Activated CD8-positive, alpha-beta T cell treated with anti-CD3 and anti-CD28 coated beads, Interleukin-2, amount 10 ng/mL, durations not matched to agents 7 days and 5 days (primary cell): ENCODE data around the gene FSCN2. TPM values are rescaled to one million over a fixed set of nuclear protein-coding genes. Genes with fewer than 3 reads are reported as not detected.
"Not testable (repeated sequence)": the region's sequence is repeated elsewhere in the genome, so short reads cannot be mapped to it uniquely, and the experiment has no call there.

Experiments
- ATAC-seq: fragments of 150-1000 bp; cut with Tn5 transposase; one replicate; pipeline ENCODE4 v1.10.0; 2021; ENCODE audit warnings: moderate library complexity
- CTCF ChIA-PET: fragments of 350-600 bp; sonication (Branson Sonifier 250); formaldehyde crosslinking; loops from one replicate; lab custom pipeline; 2021; ENCODE audit warnings: antibody characterized with exemption; lab: Charles Lee
- POLR2A ChIA-PET: fragments of 350-600 bp; sonication (Branson Sonifier 250); formaldehyde crosslinking; loops from one replicate; lab custom pipeline; 2021; ENCODE audit warnings: antibody characterized with exemption; lab: Charles Lee
- DNase-seq: peaks from one replicate; pipeline ENCODE4 v3.0.0-alpha.2; 2020
- H3K27ac Mint-ChIP-seq: one replicate; pipeline ENCODE4 v1.8.0; 2021; ENCODE audit warnings: mild to moderate bottlenecking, mixed read lengths
- H3K27me3 Mint-ChIP-seq: one replicate; pipeline ENCODE4 v1.8.0; 2021; ENCODE audit warnings: low read depth, mixed read lengths
- H3K36me3 Mint-ChIP-seq: one replicate; pipeline ENCODE4 v1.8.0; 2021; ENCODE audit warnings: low read depth, mixed read lengths
- H3K4me1 Mint-ChIP-seq: one replicate; pipeline ENCODE4 v1.8.0; 2021; ENCODE audit warnings: low read depth, mixed read lengths
- H3K4me3 Mint-ChIP-seq: one replicate; pipeline ENCODE4 v1.8.0; 2021; ENCODE audit warnings: mild to moderate bottlenecking, mixed read lengths
- H3K9me3 Mint-ChIP-seq: one replicate; pipeline ENCODE4 v1.8.0; 2022; ENCODE audit warnings: mixed read lengths; ENCODE audit not compliant: insufficient read depth
- total RNA-seq, 2 experiments: library from RNA; stranded (reverse); gene quantifications; one replicate each; pipeline ENCODE4 v1.2.3, GENCODE V29; 2021

Gene FSCN2
- total RNA-seq, 2 experiments from 2014 or later, result 0.52 to 0.74 TPM

- DNase-seq (no peak), ATAC-seq (no peak)
- ChIA-PET CTCF (interaction anchor here (1.3 kb wide), 1 partner anchor 38 kb away, joined by 3 read pairs; no protein-coding TSS in a partner anchor), POLR2A (interaction anchor here (0.8 kb wide), 1 partner anchor 10 kb away, joined by 3 read pairs; no protein-coding TSS in a partner anchor)
- no peaks in the 10 kb centered on the region for H3K9me3 Mint-ChIP-seq
- H3K4me1 Mint-ChIP-seq, result peaks cover 13% of the 10 kb centered on the region
- H3K27me3 Mint-ChIP-seq, result peaks cover 15% of the 10 kb centered on the region
- no peak overlapping the region for H3K4me3 Mint-ChIP-seq
- no peak overlapping the region for H3K27ac Mint-ChIP-seq
- H3K36me3 Mint-ChIP-seq, result peaks cover 2% of the 10 kb centered on the region
These were observed 5.4 kb upstream of the FSCN2 start for GRCh38 chr17:81522491-81523401.

- Mint-ChIP-seq H3K9me3 (no peaks in the 10 kb centered on the region), H3K36me3 (no peaks in the 10 kb centered on the region), H3K27me3 (peaks cover 15% of the 10 kb centered on the region), H3K4me3 (no peak overlapping the region), H3K27ac (no peak overlapping the region), H3K4me1 (peaks cover 5% of the 10 kb centered on the region)
- DNase-seq (no peak), ATAC-seq (no peak)
- POLR2A ChIA-PET, result interaction anchor here (0.8 kb wide), 1 partner anchor 11 kb away, joined by 3 read pairs; no protein-coding TSS in a partner anchor
- CTCF ChIA-PET, result interaction anchor here (1.3 kb wide), 1 partner anchor 39 kb away, joined by 3 read pairs; no protein-coding TSS in a partner anchor
These were observed 4.7 kb upstream of the FSCN2 start for GRCh38 chr17:81523402-81524038.

GRCh38 chr17:81524039-81524864, 3.9 kb upstream of the FSCN2 start:
- no peak for ATAC-seq
- H3K36me3 Mint-ChIP-seq, result no peaks in the 10 kb centered on the region
- H3K27ac Mint-ChIP-seq, result no peak overlapping the region
- POLR2A ChIA-PET, result no interaction called here
- peaks cover 15% of the 10 kb centered on the region for H3K27me3 Mint-ChIP-seq
- peaks cover 2% of the 10 kb centered on the region for H3K4me1 Mint-ChIP-seq
- CTCF ChIA-PET, result no interaction called here
- no peak overlapping the region for H3K4me3 Mint-ChIP-seq
- DNase-seq, result no peak
- H3K9me3 Mint-ChIP-seq, result no peaks in the 10 kb centered on the region

- no peaks in the 10 kb centered on the region for H3K9me3 Mint-ChIP-seq
- H3K36me3 Mint-ChIP-seq, result no peaks in the 10 kb centered on the region
- H3K27ac Mint-ChIP-seq, result no peak overlapping the region
- no peak for DNase-seq
- POLR2A ChIA-PET, result no interaction called here
- H3K4me3 Mint-ChIP-seq, result no peak overlapping the region
- CTCF ChIA-PET, result no interaction called here
- ATAC-seq, result no peak
- H3K27me3 Mint-ChIP-seq, result peaks cover 15% of the 10 kb centered on the region
- H3K4me1 Mint-ChIP-seq, result peaks cover 2% of the 10 kb centered on the region
These were observed 3.4 kb upstream of the FSCN2 start for GRCh38 chr17:81524865-81525159.

GRCh38 chr17:81526662-81527571, 1.3 kb upstream of the FSCN2 start:
- DNase-seq (no peak), ATAC-seq (no peak)
- ChIA-PET POLR2A (no interaction called here), CTCF (no interaction called here)
- Mint-ChIP-seq H3K9me3 (no peaks in the 10 kb centered on the region), H3K36me3 (no peaks in the 10 kb centered on the region), H3K4me3 (no peak overlapping the region), H3K4me1 (no peaks in the 10 kb centered on the region), H3K27me3 (peaks cover 7% of the 10 kb centered on the region), H3K27ac (no peak overlapping the region)

GRCh38 chr17:81528384-81528650, 140 bp downstream of the FSCN2 start:
- ChIA-PET CTCF (no interaction called here), POLR2A (no interaction called here)
- Mint-ChIP-seq H3K4me1 (peaks cover under 1% of the 10 kb centered on the region), H3K27ac (no peak overlapping the region), H3K36me3 (no peaks in the 10 kb centered on the region), H3K4me3 (no peak overlapping the region), H3K27me3 (no peaks in the 10 kb centered on the region), H3K9me3 (no peaks in the 10 kb centered on the region)
- DNase-seq (no peak), ATAC-seq (no peak)

- CTCF ChIA-PET, result no interaction called here
- H3K4me1 Mint-ChIP-seq, result peaks cover 4% of the 10 kb centered on the region
- H3K4me3 Mint-ChIP-seq, result no peak overlapping the region
- no peaks in the 10 kb centered on the region for H3K9me3 Mint-ChIP-seq
- no peaks in the 10 kb centered on the region for H3K27me3 Mint-ChIP-seq
- H3K27ac Mint-ChIP-seq, result no peak overlapping the region
- DNase-seq (no peak), ATAC-seq (no peak)
- POLR2A ChIA-PET, result no interaction called here
- H3K36me3 Mint-ChIP-seq, result no peaks in the 10 kb centered on the region
These were observed 667 bp downstream of the FSCN2 start for GRCh38 chr17:81528651-81529436.

- Mint-ChIP-seq H3K4me1 (peaks cover 4% of the 10 kb centered on the region), H3K27me3 (no peaks in the 10 kb centered on the region), H3K36me3 (no peaks in the 10 kb centered on the region), H3K27ac (no peak overlapping the region), H3K4me3 (no peak overlapping the region), H3K9me3 (no peaks in the 10 kb centered on the region)
- DNase-seq (no peak), ATAC-seq (no peak)
- CTCF ChIA-PET, result no interaction called here
- POLR2A ChIA-PET, result no interaction called here
These were observed 1.2 kb downstream of the FSCN2 start for GRCh38 chr17:81529437-81529803.

- CTCF ChIA-PET, result not testable (repeated sequence)
These were observed 2.8 kb downstream of the FSCN2 start for GRCh38 chr17:81531013-81531412.

GRCh38 chr17:81531998-81532404, 3.8 kb downstream of the FSCN2 start:
- peaks cover 12% of the 10 kb centered on the region for H3K27me3 Mint-ChIP-seq
- H3K36me3 Mint-ChIP-seq, ATAC-seq, H3K27ac Mint-ChIP-seq, H3K4me1 Mint-ChIP-seq, POLR2A ChIA-PET, CTCF ChIA-PET, H3K4me3 Mint-ChIP-seq, H3K9me3 Mint-ChIP-seq, DNase-seq: not testable (repeated sequence)

More at GRCh38 chr17:81531013-81531412, 2.8 kb downstream of the FSCN2 start:
- H3K4me3 Mint-ChIP-seq, H3K27ac Mint-ChIP-seq, H3K9me3 Mint-ChIP-seq, ATAC-seq, DNase-seq, H3K36me3 Mint-ChIP-seq, POLR2A ChIA-PET, H3K4me1 Mint-ChIP-seq, H3K27me3 Mint-ChIP-seq: not testable (repeated sequence)
